Adrenal gland (tissue), 12 donors: Measurements from ENCODE around the gene DLK1. TPM values are rescaled to one million over a fixed set of nuclear protein-coding genes. Genes with fewer than 3 reads are reported as not detected.
A peak's percentile ranks its signal among the peaks of the same experiment; 100 is the strongest.

ENCODE experiments used
- DNase-seq, 7 donors: peaks; one replicate each; pipeline ENCODE4 v3.0.0-alpha.2; 2019 to 2020
- H3K27ac ChIP-seq, 5 donors: fragments of 200-600 bp; sonication (generic) in 4 of 5; 1 replicate in 3 of 5; 2 replicates in 2 of 5; pipeline versions ENCODE4 v1.5.1 to v1.8.0; 2016 to 2020; ENCODE audit warnings: mild to moderate bottlenecking in 1 of 5
- H3K27me3 ChIP-seq: fragments of 200-600 bp; 2 replicates; pipeline ENCODE4 v1.8.0; 2021
- H3K36me3 ChIP-seq, 2 donors: fragments of 200-600 bp; replicated peaks in 1 of 2; 1 replicate in 1 of 2; 2 replicates in 1 of 2; pipeline versions ENCODE4 v1.5.1 to v1.8.0; 2018 to 2022
- H3K4me1 ChIP-seq, 2 donors: fragments of 200-600 bp; replicated peaks in 1 of 2; 1 replicate in 1 of 2; 2 replicates in 1 of 2; pipeline versions ENCODE4 v1.5.1 to v1.8.0; 2018 to 2021
- H3K4me3 ChIP-seq, 4 donors: fragments of 200-600 bp; sonication (generic) in 3 of 4; one replicate each; pipeline ENCODE4 v1.5.1; 2016 to 2018
- H3K9me3 ChIP-seq, 3 donors: fragments of 200-600 bp; sonication (generic) in 1 of 3; replicated peaks in 1 of 3; 1 replicate in 2 of 3; 2 replicates in 1 of 3; pipeline versions ENCODE4 v1.5.1 to v1.8.0; 2016 to 2021
- POLR2A ChIP-seq, 2 donors: fragments of 450-650 bp; IDR thresholded peaks; one replicate each; pipeline ENCODE4 v1.6.1; 2017; ENCODE audit warnings: antibody characterized with exemption in 2 of 2, mild to moderate bottlenecking in 2 of 2, moderate library complexity in 1 of 2
- WGBS, 4 donors: extraction: QIAGEN DNeasy Blood & Tissue Kit in 2 of 4; methylation state at CpG; one replicate each; pipeline versions ENCODE4 v1.1.5 to v1.1.7; 2013 to 2017; 5-methylcytosine and 5-hydroxymethylcytosine counted together
- intact Hi-C, 2 donors: fragments of 100-400 bp; cut with DNase I; formaldehyde crosslinking; loops; one replicate each; pipeline versions ENCODE4 v1.14.1 to v1.15.0; 2022 to 2023
- polyA plus RNA-seq, 3 donors: library from polyadenylated mRNA; stranded (reverse); fragments of 200-250 nt in 2 of 3; fragments of 350-450 nt in 1 of 3; fragmentation: Illumina TruSeq in 1 of 3; extraction: RNeasy Lipid Tissue Mini Kit (QIAGEN cat#74804) in 1 of 3; gene quantifications; one replicate each; pipeline ENCODE4 v1.2.3, GENCODE V29; 2013 to 2014
- total RNA-seq, 9 donors: library from RNA; depleted of rRNA in 4 of 9; stranded (reverse); fragments of >200 nt in 4 of 9; fragments of 120-200 nt in 1 of 9; fragmentation: NEBNext Ultra II Directional in 1 of 9; extraction: Animal tissue kit (Norgen Biotek cat#: 25700) in 1 of 9; gene quantifications; one replicate each; pipeline versions ENCODE4 v1.1.0 to v1.2.4, GENCODE V29; 2013 to 2023
- TF ChIP-seq, protein P1 (sequence below), 6 experiments: fragments of 450-650 bp in 4 of 6; fragments of 200-600 bp in 2 of 6; sonication (generic) in 1 of 6; IDR thresholded peaks; 1 replicate in 5 of 6; 2 replicates in 1 of 6; pipeline versions ENCODE4 v1.5.1 to v1.8.0; 2016 to 2021; ENCODE audit warnings: antibody characterized with exemption in 6 of 6, mild to moderate bottlenecking in 2 of 6, moderate library complexity in 1 of 6
- donor health status: healthy with polysubstance abuse.
- donor health status: Bipolar disorder and iron deficiency.
- donor health status: DM: yes; HTN: yes; CAD: no.
- donor health status: DM: no; HTN: no; CAD: no.
- donor health status: DM: no; HTN: no; CAD: no.
- donor health status: DM: yes; HTN: yes; CAD: no.

Gene DLK1
- total and polyA plus RNA-seq, 12 donors = 426 to 2,787 (median 1,682) TPM

DNA sequence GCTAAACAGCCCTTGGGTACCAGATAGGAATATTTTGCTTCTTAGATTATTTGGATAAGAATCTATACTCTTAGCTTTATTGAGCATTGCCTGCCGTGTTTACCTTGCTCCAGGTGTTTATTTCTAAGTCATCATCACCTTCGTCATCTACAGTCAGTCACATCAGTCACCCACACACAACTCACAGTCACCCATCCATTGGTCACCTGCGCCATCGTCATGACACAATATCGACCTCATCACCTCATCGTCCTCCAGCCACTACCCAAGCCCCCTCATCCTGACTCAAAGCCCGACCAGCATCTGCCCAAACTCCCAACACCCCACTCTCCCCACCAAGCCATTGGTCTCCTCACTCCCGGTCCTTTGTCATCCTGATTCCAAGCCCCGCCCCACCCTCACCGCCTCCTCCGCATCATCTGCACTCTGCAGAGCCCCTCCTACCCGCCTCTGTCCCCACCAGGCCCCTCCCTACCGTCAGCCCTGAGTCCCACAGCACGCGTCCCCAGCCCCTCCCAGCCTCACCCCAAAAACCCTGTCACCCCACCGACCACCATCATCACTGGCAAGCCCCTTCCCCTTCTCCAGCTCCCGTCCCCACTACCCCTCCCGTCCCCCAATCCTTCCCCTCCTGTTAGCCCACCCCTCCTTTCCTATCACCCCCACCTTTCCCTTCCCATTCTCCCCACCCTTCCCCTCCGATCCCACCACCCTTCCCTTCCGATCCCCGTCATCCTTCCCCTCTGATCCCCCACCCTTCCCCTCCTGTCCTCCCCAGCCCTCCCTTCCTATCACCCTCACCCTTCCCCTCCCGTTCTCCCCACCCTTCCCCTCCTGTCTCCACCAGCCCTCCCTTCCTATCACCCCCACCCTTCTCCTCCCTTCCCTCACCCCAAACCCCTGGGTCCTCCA is 9.8 kb downstream of the DLK1 start:
- Histone ChIP-seq H3K9me3 (no peaks in the 10 kb centered on the region), H3K27ac (no peak overlapping the region), H3K4me3 (no peak overlapping the region), H3K36me3 (peaks cover 0 to 8% of the 10 kb centered on the region in 2 donors), H3K4me1 (no peaks in the 10 kb centered on the region), H3K27me3 (no peaks in the 10 kb centered on the region)
- WGBS, 4 donors = 54 to 62% (median 61%) methylated on average over 18 to 22 of the region's 22 CpGs
- no peak for TF ChIP-seq POLR2A (IDR thresholded peaks at IDR 0.05)
- TF ChIP-seq, protein P1, sequence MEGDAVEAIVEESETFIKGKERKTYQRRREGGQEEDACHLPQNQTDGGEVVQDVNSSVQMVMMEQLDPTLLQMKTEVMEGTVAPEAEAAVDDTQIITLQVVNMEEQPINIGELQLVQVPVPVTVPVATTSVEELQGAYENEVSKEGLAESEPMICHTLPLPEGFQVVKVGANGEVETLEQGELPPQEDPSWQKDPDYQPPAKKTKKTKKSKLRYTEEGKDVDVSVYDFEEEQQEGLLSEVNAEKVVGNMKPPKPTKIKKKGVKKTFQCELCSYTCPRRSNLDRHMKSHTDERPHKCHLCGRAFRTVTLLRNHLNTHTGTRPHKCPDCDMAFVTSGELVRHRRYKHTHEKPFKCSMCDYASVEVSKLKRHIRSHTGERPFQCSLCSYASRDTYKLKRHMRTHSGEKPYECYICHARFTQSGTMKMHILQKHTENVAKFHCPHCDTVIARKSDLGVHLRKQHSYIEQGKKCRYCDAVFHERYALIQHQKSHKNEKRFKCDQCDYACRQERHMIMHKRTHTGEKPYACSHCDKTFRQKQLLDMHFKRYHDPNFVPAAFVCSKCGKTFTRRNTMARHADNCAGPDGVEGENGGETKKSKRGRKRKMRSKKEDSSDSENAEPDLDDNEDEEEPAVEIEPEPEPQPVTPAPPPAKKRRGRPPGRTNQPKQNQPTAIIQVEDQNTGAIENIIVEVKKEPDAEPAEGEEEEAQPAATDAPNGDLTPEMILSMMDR (IDR thresholded peaks at IDR 0.05) = no peak
- intact Hi-C loops = no loop called here
- peak in 6 of 7 donors; percentile 9 to 79 (median 45) for DNase-seq

DNA sequence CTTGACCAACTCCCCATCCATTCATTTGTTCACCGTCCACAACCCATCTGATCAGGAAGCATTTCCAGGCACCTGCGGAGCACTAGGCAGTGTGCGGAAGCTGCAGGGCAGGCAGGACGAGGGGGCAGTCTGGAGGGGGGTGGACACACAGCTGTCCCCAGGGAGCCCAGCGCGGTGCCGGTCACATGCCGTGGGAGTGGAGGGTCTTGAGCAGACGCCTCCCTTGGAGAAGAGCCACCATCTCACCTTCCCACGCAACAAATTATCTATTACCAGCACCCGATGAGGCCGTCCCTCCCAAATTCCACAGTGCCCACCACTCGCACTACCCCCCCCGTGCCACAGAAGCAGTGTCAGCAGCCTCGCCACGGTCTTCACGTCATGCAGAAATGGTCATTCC is 10.8 kb downstream of the DLK1 start:
- intact Hi-C loops = no loop called here
- Histone ChIP-seq H3K4me3 (no peak overlapping the region), H3K27me3 (no peaks in the 10 kb centered on the region), H3K36me3 (peaks cover 0 to 8% of the 10 kb centered on the region in 2 donors), H3K9me3 (no peaks in the 10 kb centered on the region), H3K4me1 (no peaks in the 10 kb centered on the region), H3K27ac (no peak overlapping the region)
- 81 to 86% (median 82%) methylated on average over 10 to 17 of the region's 17 CpGs for WGBS, 4 donors
- no peak for TF ChIP-seq POLR2A (IDR thresholded peaks at IDR 0.05)
- TF ChIP-seq, protein P1 (IDR thresholded peaks at IDR 0.05) = no peak
- DNase-seq = peak in 2 of 7 donors; percentile 22 to 59

DNA sequence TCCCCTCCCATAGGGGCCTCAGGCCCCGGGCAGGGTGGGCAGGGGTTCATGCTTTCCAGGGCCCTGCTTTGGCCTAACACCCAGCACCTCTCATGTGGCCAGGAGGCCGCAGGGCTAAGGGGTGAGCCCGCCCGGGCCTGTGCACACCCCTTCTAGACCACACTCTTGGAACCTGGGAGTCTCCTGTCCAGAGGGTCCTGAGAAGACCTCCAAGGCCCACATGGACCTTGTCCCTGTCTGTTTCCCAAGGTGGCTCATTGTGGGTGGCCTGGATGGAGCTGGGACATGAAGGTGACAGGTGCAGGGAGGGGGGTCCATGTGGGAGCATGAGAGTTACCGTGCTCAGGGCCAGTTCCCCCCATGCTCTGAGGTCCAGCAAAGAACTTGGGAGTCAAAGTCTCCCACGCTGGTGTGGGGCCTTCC is 11.6 kb downstream of the DLK1 start:
- Histone ChIP-seq H3K27me3 (no peaks in the 10 kb centered on the region), H3K4me1 (no peaks in the 10 kb centered on the region), H3K36me3 (peaks cover 0 to 8% of the 10 kb centered on the region in 2 donors), H3K9me3 (no peaks in the 10 kb centered on the region), H3K4me3 (no peak overlapping the region), H3K27ac (no peak overlapping the region)
- 83 to 94% (median 90%) methylated on average over 1 to 6 of the region's 6 CpGs for WGBS, 4 donors
- peak in 2 of 7 donors; percentile 20 to 52 for DNase-seq
- TF ChIP-seq, protein P1 (IDR thresholded peaks at IDR 0.05) = no peak
- TF ChIP-seq POLR2A (IDR thresholded peaks at IDR 0.05) = no peak
- intact Hi-C loops = no loop called here

DNA sequence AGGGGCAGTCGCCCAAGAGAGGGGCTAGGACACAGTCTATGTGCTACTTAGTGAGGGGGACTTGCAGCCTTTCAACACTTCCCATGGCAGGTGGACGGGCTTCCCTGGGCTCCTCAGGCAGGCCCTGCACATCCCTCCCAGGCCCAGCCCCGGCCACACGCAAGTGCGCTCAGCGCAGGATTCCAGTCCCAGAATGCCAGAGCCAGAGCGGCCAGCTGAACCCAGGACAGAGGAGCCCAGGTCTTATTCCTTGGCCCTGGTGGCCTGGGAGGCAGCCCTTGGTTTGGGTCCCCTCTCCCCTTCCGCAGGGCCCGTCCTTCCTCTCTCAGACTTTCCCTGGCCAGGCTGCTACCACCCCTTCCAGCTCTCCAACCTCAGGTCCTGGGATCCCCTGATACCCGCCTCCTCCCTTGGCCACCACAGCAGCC is 12.0 kb downstream of the DLK1 start:
- no peaks in the 10 kb centered on the region for H3K9me3 ChIP-seq
- WGBS, 4 donors = 94 to 99% (median 95%) methylated on average over 9 to 10 of the region's 10 CpGs
- H3K36me3 ChIP-seq = peaks cover 0 to 8% of the 10 kb centered on the region in 2 donors
- H3K4me3 ChIP-seq = no peak overlapping the region
- TF ChIP-seq POLR2A (IDR thresholded peaks at IDR 0.05) = no peak
- TF ChIP-seq, protein P1 (IDR thresholded peaks at IDR 0.05) = no peak
- DNase-seq = peak in 2 of 7 donors; percentile 19 to 52
- H3K4me1 ChIP-seq = no peaks in the 10 kb centered on the region
- no peak overlapping the region for H3K27ac ChIP-seq
- H3K27me3 ChIP-seq = no peaks in the 10 kb centered on the region
- intact Hi-C loops = no loop called here
